PFSK-1 (cell line): Measurements from ENCODE around the gene BRME1.

Experiments
- POLR2AphosphoS5 ChIP-seq: IDR thresholded peaks from 2 replicates; pipeline ENCODE4 v1.6.1; 2012; ENCODE audit warnings: low read depth, mild to moderate bottlenecking, control low read depth, low read length, moderate library complexity
- REST ChIP-seq, 2 experiments: IDR thresholded peaks; 2 replicates each; pipeline versions ENCODE4 v1.6.1 to v1.8.0; 2011 to 2012; ENCODE audit warnings: low read depth in 2 of 2, low read length in 2 of 2, control low read depth in 1 of 2, inconsistent platforms in 1 of 2, mild to moderate bottlenecking in 1 of 2, moderate library complexity in 1 of 2; ENCODE audit not compliant: insufficient read depth in 1 of 2
- SIN3A ChIP-seq: IDR thresholded peaks from 2 replicates; pipeline ENCODE4 v1.6.1; 2012; ENCODE audit warnings: mild to moderate bottlenecking, low read length, moderate library complexity, borderline replicate concordance; ENCODE audit not compliant: insufficient read depth
- TAF1 ChIP-seq: IDR thresholded peaks from 2 replicates; pipeline ENCODE4 v1.6.1; 2012; ENCODE audit warnings: low read length, control low read depth, borderline replicate concordance; ENCODE audit not compliant: insufficient read depth

GRCh38 chr19:13902993-13903555, 2.8 kb downstream of the BRME1 start:
- TF ChIP-seq POLR2AphosphoS5 (no peak), TAF1 (no peak), REST (IDR thresholded peaks at IDR 0.05; ENCODE audit: insufficient read depth in 1 of 2, low read depth in 2 of 2, low read length in 2 of 2) (no peak), SIN3A (no peak)
